Tibial nerve (tissue), 4 donors: ENCODE measurements around the gene REEP2.

Experiments
- CTCF ChIP-seq, 5 experiments: fragments of 200-600 bp in 3 of 5; fragments of 450-650 bp in 2 of 5; sonication (generic) in 3 of 5; IDR thresholded peaks; one replicate each; pipeline ENCODE4 v1.5.1; 2016 to 2019; ENCODE audit warnings: antibody characterized with exemption in 5 of 5, mild to moderate bottlenecking in 3 of 5, moderate library complexity in 2 of 5
- EP300 ChIP-seq, 2 donors: sonication (generic); formaldehyde crosslinking; IDR thresholded peaks; one replicate each; pipeline ENCODE4 v1.6.1; 2017; ENCODE audit warnings: antibody characterized with exemption in 2 of 2, mild to moderate bottlenecking in 1 of 2
- POLR2A ChIP-seq, 2 donors: fragments of 450-650 bp; IDR thresholded peaks; one replicate each; pipeline ENCODE4 v1.6.1; 2017; ENCODE audit warnings: antibody characterized with exemption in 2 of 2, mild to moderate bottlenecking in 2 of 2, moderate library complexity in 2 of 2

GRCh38 chr5:138455232-138455930 is 16.5 kb downstream of the REEP2 start:
- TF ChIP-seq EP300 (IDR thresholded peaks at IDR 0.05) (no peak), POLR2A (IDR thresholded peaks at IDR 0.05) (no peak), CTCF (IDR thresholded peaks at IDR 0.05) (no peak)
